DND-41 (cell line): Measurements from ENCODE around the gene GLT8D2.

Source experiments
- CTCF ChIP-seq: IDR thresholded peaks from 2 replicates; pipeline ENCODE4 v1.5.1; 2012; ENCODE audit warnings: borderline replicate concordance, low read length, moderate library complexity, mild to moderate bottlenecking; ENCODE audit not compliant: poor library complexity, severe bottlenecking; ENCODE audit errors: extremely low read depth
- EZH2 ChIP-seq: IDR thresholded peaks from 3 replicates; pipeline ENCODE4 v1.6.1; 2012; ENCODE audit warnings: borderline replicate concordance, low read depth, mild to moderate bottlenecking, moderate library complexity, low read length, inconsistent platforms; ENCODE audit not compliant: severe bottlenecking

- TF ChIP-seq CTCF: peak; percentile 78
- no peak for TF ChIP-seq EZH2
These were observed 7.8 kb upstream of the GLT8D2 start for GRCh38 chr12:104057771-104058197.
